Measurements from ENCODE around the gene LIN7A.

GRCh38 chr12:80763874-80764273, 173.9 kb downstream of the LIN7A start:
- TF ChIP-seq EZH2 (IDR thresholded peaks at IDR 0.05; ENCODE audit: borderline replicate concordance, low read depth, low read length, poor library complexity, severe bottlenecking): no peak
- TF ChIP-seq CTCF (conservative IDR thresholded peaks at IDR 0.05; ENCODE audit: low read depth, low read length): peak; percentile 77
